HG03442 (cell line): Measurements from ENCODE around the gene EVA1B.

Experiments used
- ATAC-seq: cut with Tn5 transposase; IDR thresholded peaks from one replicate; pipeline ENCODE4 v1.9.1; 2021; ENCODE audit warnings: mild to moderate bottlenecking, moderate library complexity; ENCODE audit not compliant: unreplicated experiment

Gene EVA1B

GRCh38 chr1:36284061-36284460 lies 39.4 kb downstream of the EVA1B start:
- ATAC-seq: no peak

GRCh38 chr1:36279789-36280296 lies 43.6 kb downstream of the EVA1B start:
- no peak for ATAC-seq

GRCh38 chr1:36279110-36279788 lies 44.2 kb downstream of the EVA1B start:
- no peak for ATAC-seq

GRCh38 chr1:36276688-36277087 lies 46.8 kb downstream of the EVA1B start:
- ATAC-seq: no peak

GRCh38 chr1:36274201-36274600 lies 49.2 kb downstream of the EVA1B start:
- no peak for ATAC-seq

GRCh38 chr1:36273024-36273423 lies 50.4 kb downstream of the EVA1B start:
- ATAC-seq: no peak
